Prostate gland (tissue), 2 donors: Measurements from ENCODE around the gene CFDP1. TPM values are rescaled to one million over a fixed set of nuclear protein-coding genes. Genes with fewer than 3 reads are reported as not detected.

ENCODE experiments used
- DNase-seq: peaks from one replicate; pipeline ENCODE4 v3.0.0-alpha.2; 2019; ENCODE audit warnings: low spot score
- H3K27ac ChIP-seq, 2 donors: fragments of 200-600 bp; sonication (generic); 2 replicates each; pipeline ENCODE4 v1.5.1; 2017 to 2019
- H3K27me3 ChIP-seq: fragments of 200-600 bp; sonication (generic); replicated peaks from 2 replicates; pipeline ENCODE4 v1.5.1; 2019; ENCODE audit not compliant: insufficient read depth
- H3K36me3 ChIP-seq, 2 donors: fragments of 200-600 bp; sonication (generic); 1 replicate in 1 of 2; 2 replicates in 1 of 2; pipeline versions ENCODE4 v1.5.1 to v1.8.1; 2017 to 2019
- H3K4me1 ChIP-seq: fragments of 200-600 bp; sonication (generic); replicated peaks from 2 replicates; pipeline ENCODE4 v1.5.1; 2019
- H3K4me3 ChIP-seq, 2 donors: fragments of 200-600 bp; sonication (generic); 2 replicates each; pipeline ENCODE4 v1.5.1; 2017 to 2019
- H3K9me3 ChIP-seq: fragments of 200-600 bp; sonication (generic); 2 replicates; pipeline ENCODE4 v1.5.1; 2017
- CTCF ChIP-seq, 4 experiments: fragments of 200-600 bp in 2 of 4; fragments of 450-650 bp in 2 of 4; sonication (generic) in 2 of 4; IDR thresholded peaks; 1 replicate in 3 of 4; 2 replicates in 1 of 4; pipeline ENCODE4 v1.5.1; 2016 to 2019; ENCODE audit warnings: antibody characterized with exemption in 4 of 4, mild to moderate bottlenecking in 2 of 4, moderate library complexity in 2 of 4
- POLR2A ChIP-seq: fragments of 450-650 bp; IDR thresholded peaks from one replicate; pipeline ENCODE4 v1.6.1; 2016; ENCODE audit warnings: antibody characterized with exemption, mild to moderate bottlenecking
- POLR2AphosphoS5 ChIP-seq: sonication (generic); formaldehyde crosslinking; IDR thresholded peaks from one replicate; pipeline ENCODE4 v1.6.1; 2017; ENCODE audit warnings: antibody characterized with exemption
- WGBS: methylation state at CpG from one replicate; pipeline ENCODE4 v1.1.5; 2018; 5-methylcytosine and 5-hydroxymethylcytosine counted together
- intact Hi-C: fragments of 100-400 bp; cut with DNase I; formaldehyde crosslinking; loops from one replicate; pipeline ENCODE4 v1.14.2; 2022
- total RNA-seq, 2 donors: library from RNA; depleted of rRNA; stranded (reverse); fragments of >200 nt; gene quantifications; one replicate each; pipeline ENCODE4 v1.1.0, GENCODE V29; 2016

CFDP1 gene
- total RNA-seq, 2 donors from 2014 or later, result 67.9 to 101 TPM

- peak; percentile 37 for DNase-seq
- TF ChIP-seq POLR2AphosphoS5, result peak; percentile 28
- peak in 1 of 4 experiments; percentile 20 for TF ChIP-seq CTCF (IDR thresholded peaks at IDR 0.05)
- TF ChIP-seq POLR2A, result peak; percentile 53
- Histone ChIP-seq H3K4me1 (peaks cover 29% of the 10 kb centered on the region), H3K9me3 (no peaks in the 10 kb centered on the region), H3K36me3 (no peaks in the 10 kb centered on the region), H3K4me3 (peak overlapping the region; percentile 82 to 99), H3K27me3 (no peaks in the 10 kb centered on the region), H3K27ac (peak overlapping the region; percentile 85 to 88)
- intact Hi-C loops, result no loop called here
- 17% methylated on average over 39 of the region's 62 CpGs for WGBS
These were observed 167.2 kb downstream of the CFDP1 start for GRCh38 chr16:75265911-75266701.

GRCh38 chr16:75264999-75265910, 168.0 kb downstream of the CFDP1 start:
- peak; percentile 53 for DNase-seq
- Histone ChIP-seq H3K9me3 (no peaks in the 10 kb centered on the region), H3K36me3 (no peaks in the 10 kb centered on the region), H3K27me3 (no peaks in the 10 kb centered on the region), H3K4me1 (peaks cover 29% of the 10 kb centered on the region), H3K4me3 (peak overlapping the region; percentile 82 to 99), H3K27ac (peak overlapping the region; percentile 85 to 88)
- intact Hi-C loops, result no loop called here
- 1% methylated on average over 42 of the region's 74 CpGs for WGBS
- TF ChIP-seq POLR2AphosphoS5 (no peak), POLR2A (peak; percentile 23)

- peaks cover 29% of the 10 kb centered on the region for H3K4me1 ChIP-seq
- WGBS, result 20% methylated on average over 14 of the region's 14 CpGs
- no peaks in the 10 kb centered on the region for H3K36me3 ChIP-seq
- intact Hi-C loops, result no loop called here
- no peak for DNase-seq
- H3K27me3 ChIP-seq, result no peaks in the 10 kb centered on the region
- TF ChIP-seq POLR2AphosphoS5, result no peak
- no peak for TF ChIP-seq CTCF (IDR thresholded peaks at IDR 0.05)
- no peak for TF ChIP-seq POLR2A
- H3K27ac ChIP-seq, result peak overlapping the region; percentile 85 to 88
- peak overlapping the region; percentile 82 to 99 for H3K4me3 ChIP-seq
- no peaks in the 10 kb centered on the region for H3K9me3 ChIP-seq
These were observed 168.8 kb downstream of the CFDP1 start for GRCh38 chr16:75264457-75264998.

- TF ChIP-seq POLR2AphosphoS5 (no peak), POLR2A (no peak), CTCF (IDR thresholded peaks at IDR 0.05) (no peak)
- peaks cover 29% of the 10 kb centered on the region for H3K4me1 ChIP-seq
- peak overlapping the region; percentile 85 to 88 for H3K27ac ChIP-seq
- no peaks in the 10 kb centered on the region for H3K9me3 ChIP-seq
- intact Hi-C loops, result no loop called here
- WGBS, result 28% methylated on average over 8 of the region's 8 CpGs
- H3K36me3 ChIP-seq, result no peaks in the 10 kb centered on the region
- peak overlapping the region; percentile 82 to 99 for H3K4me3 ChIP-seq
- DNase-seq, result no peak
- no peaks in the 10 kb centered on the region for H3K27me3 ChIP-seq
These were observed 169.3 kb downstream of the CFDP1 start for GRCh38 chr16:75263963-75264445.
